Germinal center (tissue), 1 donor: ENCODE measurements around the gene GRIK4.
A peak's percentile ranks its signal among the peaks of the same experiment; 100 is the strongest.
"Not testable (repeated sequence)": the region's sequence is repeated elsewhere in the genome, so short reads cannot be mapped to it uniquely, and the experiment has no call there.

Experiments used
- DNase-seq: peaks from one replicate; pipeline ENCODE4 v3.0.0; 2012; ENCODE audit warnings: mixed read lengths, low spot score

The GRIK4 gene

DNA sequence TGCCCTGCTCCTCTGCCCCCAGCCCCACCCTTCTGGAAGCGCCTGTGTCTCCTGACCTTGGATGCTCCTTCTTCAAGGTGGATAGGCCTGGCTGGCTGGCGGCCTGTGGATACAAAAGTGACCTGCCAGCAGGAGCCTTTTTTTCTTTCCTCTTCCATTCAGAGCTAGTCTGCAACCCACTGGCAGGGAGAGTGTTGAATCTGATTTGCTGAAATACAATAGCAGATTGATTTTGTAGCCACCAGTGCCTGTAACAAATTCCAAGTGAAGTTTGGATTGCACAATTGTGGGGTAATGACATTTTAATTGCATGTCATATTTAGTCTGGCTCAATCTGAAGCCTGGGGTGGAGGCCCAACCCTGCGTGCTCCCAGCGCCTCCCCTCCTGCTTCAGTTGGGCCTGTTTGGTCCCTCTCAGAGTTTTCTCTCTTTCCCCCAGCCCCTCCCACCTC lies 97.2 kb downstream of the GRIK4 start:
- DNase-seq = no peak

DNA sequence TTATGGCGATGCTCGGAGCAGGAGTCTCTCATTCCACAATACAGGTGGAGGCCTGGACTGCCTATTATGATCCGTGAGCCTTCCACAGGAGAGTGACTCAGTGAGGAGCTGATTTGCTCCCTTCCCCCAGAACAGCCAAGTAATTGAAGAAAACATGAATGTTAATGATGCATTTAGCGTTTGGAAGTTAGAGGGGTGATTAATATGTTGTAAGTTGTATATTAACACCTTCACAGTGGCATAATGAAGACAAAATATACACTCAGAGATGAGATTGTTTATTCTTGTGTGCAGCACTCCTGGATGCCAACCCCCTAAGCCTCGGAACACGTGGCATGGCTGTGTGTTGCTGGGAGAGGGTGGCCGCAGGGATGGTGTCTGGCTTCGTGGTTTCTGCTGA lies 98.6 kb downstream of the GRIK4 start:
- DNase-seq = no peak

DNA sequence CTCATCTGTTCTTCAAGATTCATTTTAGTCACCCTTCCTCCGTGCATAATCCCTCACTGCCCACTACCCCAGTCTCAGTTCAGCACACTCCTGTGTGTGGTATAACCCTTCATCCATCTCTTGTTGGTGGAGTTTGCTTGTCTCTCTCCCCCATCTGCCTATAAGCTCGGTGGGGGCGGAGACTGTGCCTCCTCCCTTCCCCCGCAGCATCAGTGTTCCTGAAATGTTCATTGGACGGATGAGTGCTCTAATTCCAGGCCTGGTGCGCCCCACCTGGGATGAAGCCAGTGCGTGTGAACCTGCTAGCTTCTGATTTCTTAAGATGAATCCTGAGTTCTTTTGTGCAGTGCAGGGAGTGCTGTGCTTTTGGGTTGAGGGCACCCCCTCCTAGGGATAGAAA lies 100.0 kb downstream of the GRIK4 start:
- DNase-seq = no peak

DNA sequence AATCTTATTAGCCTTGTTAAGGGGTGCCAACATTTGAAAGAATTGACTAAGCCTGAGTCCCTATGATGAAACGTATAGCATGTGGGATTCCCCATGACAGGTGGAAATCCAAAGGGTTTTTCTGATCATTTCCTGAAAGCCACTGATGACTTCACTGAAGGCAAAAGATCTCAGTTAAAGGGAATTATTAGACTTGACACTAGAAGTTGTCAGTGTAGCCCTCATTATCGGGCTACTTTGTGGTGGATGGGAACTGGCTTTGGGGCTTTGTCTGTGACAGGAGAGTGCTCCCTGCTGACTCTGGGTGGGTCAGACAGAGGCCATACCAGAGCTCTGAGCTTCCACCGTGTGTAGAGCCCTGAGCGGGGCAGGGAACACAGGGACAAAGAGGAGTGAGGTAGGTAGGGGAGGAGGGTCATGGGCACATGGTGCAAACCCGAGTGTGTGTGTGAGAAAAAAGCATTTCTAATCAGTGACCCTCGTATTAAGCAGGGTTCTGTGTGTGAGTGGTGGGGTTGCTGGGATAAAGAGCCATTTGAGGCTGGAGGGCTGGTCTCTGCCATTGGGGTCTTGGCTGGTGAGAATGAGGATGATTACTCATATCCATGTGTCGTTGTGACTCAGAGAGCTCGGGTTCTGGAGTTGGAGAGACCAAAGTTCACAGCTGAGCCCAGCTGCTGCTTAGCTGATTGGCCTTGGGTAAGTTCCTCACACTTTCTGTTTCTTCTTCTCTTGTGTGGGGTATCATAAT lies 101.1 kb downstream of the GRIK4 start:
- DNase-seq = no peak

DNA sequence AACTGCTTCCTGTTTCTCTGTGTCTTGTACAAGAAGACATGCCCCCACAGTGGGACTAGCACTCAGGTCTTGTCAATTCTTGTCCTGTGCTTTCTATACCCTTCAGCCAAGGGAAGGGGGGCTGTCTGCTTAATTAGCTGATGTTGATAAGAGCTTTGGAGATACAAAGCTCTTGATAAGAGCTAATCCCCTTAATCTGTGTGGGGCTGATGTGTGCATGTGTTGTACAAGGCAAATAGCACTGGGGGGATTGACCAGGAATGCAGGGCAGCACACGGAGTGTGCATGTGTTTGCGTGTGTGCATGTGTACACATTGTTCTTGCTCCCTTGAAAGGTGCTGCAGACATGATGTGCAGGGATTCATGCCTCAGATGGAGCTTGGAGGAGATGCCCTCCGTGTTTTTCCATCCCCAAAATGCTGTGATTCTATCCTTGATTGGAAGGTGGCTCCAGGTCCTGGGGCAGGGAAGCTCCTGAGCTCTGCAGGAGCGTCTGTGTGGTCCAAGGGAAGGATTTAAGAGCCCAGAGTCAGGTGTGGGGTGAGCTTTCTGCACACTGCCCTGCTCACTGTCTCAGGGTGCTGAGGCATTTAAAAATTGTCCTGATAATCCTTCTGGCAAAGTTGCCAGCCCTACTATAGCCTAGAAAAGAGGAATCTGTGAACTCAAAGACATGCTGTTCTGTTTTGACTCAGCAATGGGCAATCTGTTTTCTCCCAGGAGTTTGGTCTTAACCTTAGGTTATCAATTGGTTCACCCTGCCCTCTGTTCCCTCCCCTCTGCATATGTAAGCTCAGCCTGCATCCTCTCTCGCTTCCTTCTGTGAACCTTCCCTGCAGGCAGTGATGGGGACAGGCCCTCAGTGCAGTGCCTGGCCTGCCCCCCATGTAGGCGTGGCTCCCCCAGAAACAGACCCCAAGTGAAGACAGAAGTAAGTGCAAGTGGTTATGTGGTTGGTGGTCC lies 102.0 kb downstream of the GRIK4 start:
- DNase-seq = no peak

- no peak for DNase-seq
These were observed 103.8 kb downstream of the GRIK4 start for GRCh38 chr11:120615391-120615790.

DNA sequence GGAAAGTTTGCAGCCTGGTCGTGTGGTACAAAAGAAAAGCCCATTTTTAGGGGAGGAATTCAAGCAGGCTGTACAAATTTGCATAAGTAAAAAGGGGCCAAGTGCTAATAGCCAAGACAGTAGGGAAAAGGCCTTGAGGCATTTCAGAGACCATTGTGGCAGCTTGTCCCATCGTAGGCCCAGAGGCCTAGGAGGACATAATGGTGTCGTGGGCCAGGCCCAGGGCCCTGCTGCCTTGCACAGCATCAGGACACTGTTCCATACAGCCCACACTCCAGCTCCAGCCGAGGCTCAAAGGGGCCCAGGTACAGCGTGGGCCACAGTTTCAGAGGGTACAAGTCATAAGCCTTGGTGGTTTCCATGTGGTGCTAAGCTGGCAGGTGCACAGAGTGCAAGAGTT lies 106.9 kb downstream of the GRIK4 start:
- no peak for DNase-seq

DNA sequence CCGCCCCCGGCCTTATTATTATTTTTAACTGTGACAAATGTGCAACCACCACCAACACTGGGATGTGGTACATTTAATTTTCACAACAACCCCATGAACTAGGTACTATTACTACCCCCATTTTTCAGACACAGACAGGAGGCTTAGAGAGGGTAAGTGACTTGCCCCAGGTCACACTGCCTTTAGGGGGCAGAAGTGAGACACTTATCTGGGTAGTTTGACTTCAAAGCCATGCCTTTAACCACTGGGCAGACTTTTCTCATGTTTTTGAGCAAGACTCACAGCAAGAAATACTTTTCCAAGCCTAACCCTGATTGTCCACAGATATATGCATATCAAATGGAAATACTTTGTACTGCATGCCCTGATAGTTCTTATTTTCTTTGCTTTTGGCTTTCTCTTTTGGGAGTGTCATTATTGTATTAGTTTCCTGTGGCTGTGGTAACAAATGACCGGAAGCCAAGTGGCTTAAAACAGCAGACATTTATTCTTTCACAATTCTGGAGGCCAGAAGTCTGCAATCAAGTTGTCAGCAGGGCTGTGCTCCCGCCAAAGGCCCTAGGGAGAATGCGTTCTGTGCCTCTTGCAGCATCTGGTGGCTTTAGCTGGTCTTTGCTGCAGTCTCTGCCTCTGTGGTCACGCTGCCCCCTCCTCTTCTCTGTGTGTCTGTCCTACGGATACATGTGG lies 110.8 kb downstream of the GRIK4 start:
- no peak for DNase-seq

DNA sequence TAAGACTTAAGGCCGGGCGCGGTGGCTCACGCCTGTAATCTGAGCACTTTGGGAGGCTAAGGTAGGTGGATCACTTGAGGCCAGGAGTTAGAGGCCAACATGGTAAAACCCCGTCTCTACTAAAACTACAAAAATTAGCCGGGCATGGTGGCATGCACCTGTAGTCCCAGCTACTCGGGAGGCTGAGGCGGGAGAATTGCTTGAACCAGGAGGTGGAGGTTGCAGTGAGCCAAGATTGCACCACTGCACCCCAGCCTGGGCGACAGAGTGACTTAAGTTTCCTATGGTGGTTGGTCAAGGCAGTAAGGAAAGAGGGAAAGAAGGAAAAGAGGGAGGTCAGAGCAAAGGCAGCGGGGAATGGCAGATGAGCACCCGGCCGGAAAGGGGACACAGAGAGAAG lies 113.4 kb downstream of the GRIK4 start:
- DNase-seq = not testable (repeated sequence)

DNA sequence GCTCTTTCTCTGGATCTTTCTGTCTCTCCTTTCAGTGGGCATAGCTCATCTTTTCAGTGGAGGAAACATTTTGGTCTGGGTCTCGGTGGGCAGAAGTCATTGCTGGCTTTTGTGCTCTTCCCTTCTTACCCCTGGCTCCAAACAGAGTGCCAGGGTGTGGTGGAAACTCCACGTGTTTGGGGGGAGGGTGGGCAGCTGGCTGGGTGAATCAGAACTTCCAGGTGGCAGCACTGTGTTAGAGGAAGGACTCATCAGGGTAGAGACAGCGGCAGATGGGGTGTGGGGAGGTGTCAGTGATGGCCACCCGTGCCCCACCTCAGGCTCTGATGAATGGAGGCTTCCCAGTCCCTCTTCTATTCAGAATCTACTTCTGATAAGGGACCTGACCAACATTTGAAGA lies 114.0 kb downstream of the GRIK4 start:
- DNase-seq = no peak

DNA sequence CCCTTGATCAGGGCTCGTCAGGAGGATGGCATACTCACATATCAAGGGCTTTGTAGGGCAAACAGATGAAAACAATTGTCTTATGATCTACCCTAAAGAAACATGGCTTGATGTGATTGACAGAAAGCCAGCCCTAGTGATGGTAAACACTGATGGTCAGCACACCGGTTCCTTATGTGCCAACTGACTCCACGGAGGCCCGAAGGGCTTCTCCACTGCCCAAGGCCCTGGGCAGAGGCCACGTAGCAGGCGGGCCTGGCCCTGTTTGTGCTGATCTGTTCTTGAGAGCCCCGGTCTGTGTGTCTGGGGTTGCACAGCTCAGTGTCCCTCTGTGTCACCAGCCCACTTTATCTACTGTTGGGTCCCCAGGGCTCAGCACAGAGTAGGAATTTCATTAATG lies 115.2 kb downstream of the GRIK4 start:
- DNase-seq = no peak

- DNase-seq = no peak
These were observed 116.0 kb downstream of the GRIK4 start for GRCh38 chr11:120627327-120628163.

DNA sequence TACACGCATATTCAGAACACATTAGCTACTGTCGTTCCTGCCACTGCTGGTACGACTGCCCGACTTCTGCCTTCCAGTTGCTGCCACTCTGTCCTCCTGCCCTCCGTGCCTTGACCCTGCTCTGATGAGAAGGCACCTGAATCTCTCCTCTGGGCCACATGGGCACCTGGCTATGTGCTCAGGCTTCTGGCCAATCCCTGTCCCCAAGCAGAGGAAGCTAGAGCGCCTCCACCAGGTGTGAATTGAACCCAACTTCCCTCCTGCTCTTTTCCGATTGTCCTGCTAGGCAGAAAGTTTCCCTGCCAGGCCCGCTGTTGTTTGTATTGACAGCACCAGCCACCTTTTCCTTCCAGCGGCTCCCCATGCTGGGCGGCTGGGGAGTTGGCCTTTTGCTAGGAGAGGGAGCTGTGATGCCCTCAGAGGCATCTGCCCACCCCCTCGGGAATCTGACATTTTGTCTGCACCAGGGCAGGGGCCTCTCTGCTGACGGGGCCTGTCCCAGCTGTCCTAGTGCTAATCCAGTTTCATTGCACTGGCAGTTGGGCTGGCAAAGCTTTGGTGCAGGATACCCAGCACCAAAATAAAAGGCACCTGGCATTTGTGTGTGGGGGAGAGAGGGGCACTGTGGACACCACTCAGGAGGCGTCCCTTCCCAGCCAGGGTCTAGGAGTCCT lies 118.0 kb downstream of the GRIK4 start:
- DNase-seq = no peak

- DNase-seq = no peak
These were observed 118.6 kb downstream of the GRIK4 start for GRCh38 chr11:120630122-120630521.

- DNase-seq = peak; percentile 17
These were observed 121.0 kb downstream of the GRIK4 start for GRCh38 chr11:120632579-120632978.

DNA sequence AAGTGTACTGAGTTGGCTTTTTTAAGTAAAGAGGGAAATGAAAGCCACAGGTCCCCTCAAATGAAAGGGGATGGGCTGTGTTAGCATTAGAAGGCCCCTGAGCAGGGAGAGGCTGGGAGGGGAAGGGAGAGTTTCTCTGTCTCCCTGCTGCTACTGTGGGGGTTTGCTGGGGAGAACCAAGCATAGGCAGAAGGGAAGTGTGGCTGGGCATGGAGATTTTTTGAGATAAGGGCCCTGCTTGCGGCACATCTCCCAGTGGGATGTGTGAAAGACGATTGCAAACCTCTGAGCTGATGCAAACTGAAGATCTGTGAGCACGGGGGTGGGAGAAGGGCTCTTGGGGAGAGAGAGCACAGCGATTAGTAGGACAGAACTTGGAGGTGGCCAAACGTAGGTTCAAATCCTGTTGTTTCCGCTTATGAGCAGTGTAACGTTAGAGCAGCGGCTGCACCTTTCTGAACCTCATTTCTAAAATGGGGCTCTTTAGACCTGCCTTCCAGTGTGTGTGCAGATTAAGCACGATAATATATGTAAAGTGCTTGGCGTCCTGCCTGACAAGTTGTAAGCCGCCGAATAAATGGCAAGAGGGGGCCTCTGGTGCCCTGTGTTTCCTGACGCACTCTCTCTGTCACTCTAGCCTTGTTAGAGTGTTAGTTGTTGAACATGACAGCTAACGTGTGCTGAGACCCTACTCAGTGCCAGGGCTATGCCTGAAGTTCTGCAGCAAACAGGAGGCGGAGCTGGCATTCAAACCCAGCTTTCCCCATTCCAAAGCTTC lies 122.3 kb downstream of the GRIK4 start:
- DNase-seq = no peak

DNA sequence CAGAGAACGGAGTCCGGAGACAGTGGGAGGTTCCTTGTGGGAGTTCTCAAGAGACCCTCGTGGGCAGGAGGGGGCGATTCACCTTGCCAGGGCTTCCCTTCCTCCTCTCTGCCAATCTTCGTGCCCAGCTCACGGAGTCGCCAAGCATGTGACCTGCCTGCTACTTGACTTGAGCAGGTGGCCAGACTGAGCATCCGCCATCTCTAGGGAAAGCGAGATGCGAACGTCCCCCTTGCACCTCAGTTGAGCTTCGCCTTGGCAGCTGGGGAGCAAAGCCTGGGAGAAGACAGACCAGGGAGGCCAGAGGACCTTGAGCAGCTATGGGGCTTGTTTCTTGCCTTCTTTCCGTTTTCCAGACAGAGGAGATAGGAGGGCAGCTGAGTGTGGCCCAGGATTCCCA lies 123.2 kb downstream of the GRIK4 start:
- no peak for DNase-seq

DNA sequence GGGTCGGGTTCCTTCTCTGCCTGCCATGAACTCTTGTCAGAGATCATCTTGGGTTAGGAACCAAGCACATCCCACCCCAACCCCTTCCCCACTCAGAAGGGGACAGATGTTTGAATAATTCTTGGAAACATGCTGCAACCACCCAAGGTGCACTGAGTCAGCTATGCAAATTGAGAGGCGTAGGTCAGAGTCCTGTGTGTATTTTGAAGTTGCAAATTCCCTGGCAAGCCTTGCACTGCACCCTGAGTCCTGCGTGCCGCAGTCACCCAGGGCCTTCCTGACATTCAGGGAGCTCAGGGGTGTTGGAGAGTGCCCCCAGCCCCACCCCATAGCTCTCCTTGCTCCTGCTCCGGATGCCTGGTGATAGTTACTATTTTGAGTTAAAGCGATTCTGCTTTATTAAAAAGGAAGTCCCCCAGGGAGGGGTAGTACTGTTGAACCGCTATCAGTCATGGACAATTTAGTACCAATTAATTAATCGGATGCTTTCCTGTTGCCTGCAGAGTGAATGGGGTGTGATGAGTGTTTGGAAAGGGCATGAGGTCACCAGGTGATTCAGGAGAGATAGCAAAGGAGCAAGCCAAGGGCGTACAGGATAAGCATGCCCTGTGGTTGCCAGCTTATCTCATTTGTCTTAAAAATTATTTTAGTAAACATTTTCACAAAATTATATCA lies 123.7 kb downstream of the GRIK4 start:
- no peak for DNase-seq

GRCh38 chr11:120637131-120637530 lies 125.6 kb downstream of the GRIK4 start:
- no peak for DNase-seq
